Body of pancreas (tissue), 4 donors: ENCODE measurements around the gene PLAGL2.

Source experiments
- CTCF ChIP-seq, 7 experiments: fragments of 450-650 bp in 4 of 7; fragments of 200-600 bp in 3 of 7; sonication (generic) in 3 of 7; IDR thresholded peaks; one replicate each; pipeline ENCODE4 v1.5.1; 2016 to 2019; ENCODE audit warnings: antibody characterized with exemption in 7 of 7
- POLR2A ChIP-seq, 3 donors: fragments of 450-650 bp; IDR thresholded peaks; one replicate each; pipeline ENCODE4 v1.6.1; 2016; ENCODE audit warnings: antibody characterized with exemption in 3 of 3, mild to moderate bottlenecking in 2 of 3

DNA sequence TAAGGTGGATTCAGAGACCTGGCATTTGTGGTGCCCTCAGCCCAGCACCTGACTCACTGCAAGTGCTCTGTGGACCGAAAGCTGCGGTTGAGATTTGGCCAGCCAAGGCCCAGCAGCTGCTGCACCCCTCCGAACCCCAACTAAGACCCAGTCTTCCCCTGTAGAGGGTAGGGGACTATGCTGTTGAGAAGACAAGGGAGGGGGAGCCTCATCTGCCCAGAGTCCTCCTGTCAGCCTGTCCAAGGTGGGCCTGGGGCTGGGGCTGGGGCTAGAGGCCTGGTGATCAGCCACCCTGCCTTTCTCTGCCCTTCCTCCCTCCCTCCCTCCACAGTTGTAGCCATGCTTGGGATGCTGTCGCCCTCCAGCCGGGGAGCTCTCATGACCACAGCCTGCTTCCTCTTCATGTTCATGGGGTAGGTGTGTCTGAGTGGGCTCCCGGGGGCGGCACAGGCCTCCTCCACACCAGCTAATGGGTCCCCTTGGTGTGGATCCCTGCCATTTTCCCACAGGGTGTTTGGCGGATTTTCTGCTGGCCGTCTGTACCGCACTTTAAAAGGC lies 57.2 kb downstream of the PLAGL2 start:
- no peak for TF ChIP-seq CTCF (IDR thresholded peaks at IDR 0.05)
- no peak for TF ChIP-seq POLR2A (IDR thresholded peaks at IDR 0.05)
